ENCODE data around the gene TTC9C.

- no peak for TF ChIP-seq REST (IDR thresholded peaks at IDR 0.05; ENCODE audit: low read depth)
- TF ChIP-seq TAF1 (IDR thresholded peaks at IDR 0.05; ENCODE audit: low read depth): no peak
- no peak for TF ChIP-seq MAX (IDR thresholded peaks at IDR 0.05)
- no peak for TF ChIP-seq ZBTB7A (IDR thresholded peaks at IDR 0.05; ENCODE audit: low read depth)
- no peak for TF ChIP-seq YY1 (IDR thresholded peaks at IDR 0.05; ENCODE audit: low read depth)
Observed at GRCh38 chr11:62752177-62752785, 24.0 kb downstream of the TTC9C start.
